GM18520 (cell line): ENCODE results near the gene LTN1.

Source experiments
- ATAC-seq: cut with Tn5 transposase; IDR thresholded peaks from one replicate; pipeline ENCODE4 v1.9.1; 2021; ENCODE audit not compliant: unreplicated experiment

Gene LTN1

DNA sequence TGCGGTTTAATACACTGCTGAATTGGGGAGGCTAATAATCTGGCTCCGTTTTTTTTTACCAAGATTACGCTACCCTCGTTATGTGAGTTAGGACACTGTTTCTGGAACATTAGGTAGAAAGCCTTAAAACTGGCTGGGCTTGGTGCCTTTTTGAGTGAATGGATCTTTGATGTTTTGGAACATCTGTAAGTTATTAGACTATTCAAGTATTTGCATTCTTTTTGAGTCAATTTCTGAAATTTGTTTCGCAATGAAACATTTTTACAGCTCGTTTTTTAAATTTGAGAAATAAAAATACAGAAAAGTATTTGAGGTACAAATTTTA lies 106.9 kb downstream of the LTN1 start:
- ATAC-seq, result no peak

DNA sequence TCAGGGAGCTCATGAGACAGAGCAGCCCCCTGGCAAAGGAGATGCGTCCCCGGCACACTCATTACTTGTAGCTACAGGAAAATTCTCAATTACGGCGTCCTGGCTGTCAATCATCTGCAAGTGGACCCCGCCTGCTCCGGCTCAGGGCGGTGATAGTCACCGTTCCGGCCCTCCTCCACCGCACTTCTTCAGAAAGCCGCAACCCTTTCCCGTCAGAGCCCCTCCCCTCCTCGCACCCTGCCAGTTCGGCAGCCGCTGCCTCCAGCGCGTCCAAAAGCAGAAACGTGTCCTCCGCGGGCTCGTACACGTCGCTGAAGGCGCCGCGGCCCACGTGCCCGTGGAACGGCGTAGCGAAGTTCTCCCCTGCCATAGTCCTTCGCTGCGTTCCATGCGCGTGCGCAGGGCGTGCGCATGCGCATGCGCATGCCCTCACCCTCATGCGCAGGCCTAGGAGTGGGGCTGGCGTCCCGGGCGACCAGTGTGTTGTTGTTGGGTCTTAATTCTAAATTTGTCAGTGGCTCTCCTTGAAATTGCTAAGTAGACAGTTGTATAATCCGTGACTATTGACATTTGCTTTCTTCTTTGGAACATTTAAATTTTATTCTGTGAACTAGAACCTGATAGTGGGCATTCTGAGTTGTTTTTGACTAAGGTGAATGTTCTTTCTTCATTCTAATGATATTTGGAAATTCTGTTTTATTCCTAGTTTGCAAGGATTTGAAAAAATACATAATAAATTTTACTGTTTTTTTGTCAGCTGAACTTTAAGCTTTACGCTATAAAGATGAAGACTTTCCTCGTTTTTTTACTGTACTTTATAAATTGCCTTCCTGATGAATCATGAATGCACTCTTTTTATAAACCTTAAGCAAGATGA lies 107.5 kb downstream of the LTN1 start:
- peak; percentile 95 for ATAC-seq

DNA sequence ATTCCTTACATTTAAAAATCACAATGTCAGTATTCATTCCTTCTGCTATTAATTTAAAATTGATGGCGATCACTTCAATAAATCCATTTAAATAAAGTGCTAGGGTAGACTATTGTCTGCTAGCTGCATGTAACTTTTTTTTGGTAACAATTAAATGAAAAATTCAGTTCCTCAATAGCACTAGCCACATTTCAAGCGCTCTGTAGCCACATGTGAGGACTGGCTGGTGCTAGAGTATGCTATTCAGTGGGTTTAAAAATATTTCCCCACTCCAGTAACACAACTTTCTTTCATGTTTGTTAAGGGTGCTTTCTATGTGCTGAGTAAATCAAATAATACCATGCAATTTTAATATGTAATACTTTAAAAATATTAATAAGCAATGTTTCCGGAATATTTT lies 108.2 kb downstream of the LTN1 start:
- ATAC-seq, result no peak

DNA sequence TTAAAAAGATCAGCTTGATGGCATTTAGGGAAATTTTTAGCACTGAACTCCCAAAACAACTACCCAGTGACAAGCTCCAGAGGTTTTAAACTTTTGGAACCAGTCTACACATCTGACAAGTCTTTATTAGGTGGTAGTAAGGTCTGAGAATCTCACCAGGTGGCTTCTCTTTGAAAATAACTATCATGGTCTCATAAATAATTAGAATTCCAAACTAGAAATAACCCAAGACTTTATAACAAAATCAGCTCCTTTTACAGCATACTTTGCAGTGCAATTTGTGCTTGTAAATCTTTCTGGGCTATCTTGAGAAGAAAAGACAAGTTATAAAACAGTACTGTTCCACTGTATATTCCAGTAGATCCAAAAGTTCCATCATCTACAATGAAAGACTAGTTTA lies 108.7 kb downstream of the LTN1 start:
- ATAC-seq, result no peak

DNA sequence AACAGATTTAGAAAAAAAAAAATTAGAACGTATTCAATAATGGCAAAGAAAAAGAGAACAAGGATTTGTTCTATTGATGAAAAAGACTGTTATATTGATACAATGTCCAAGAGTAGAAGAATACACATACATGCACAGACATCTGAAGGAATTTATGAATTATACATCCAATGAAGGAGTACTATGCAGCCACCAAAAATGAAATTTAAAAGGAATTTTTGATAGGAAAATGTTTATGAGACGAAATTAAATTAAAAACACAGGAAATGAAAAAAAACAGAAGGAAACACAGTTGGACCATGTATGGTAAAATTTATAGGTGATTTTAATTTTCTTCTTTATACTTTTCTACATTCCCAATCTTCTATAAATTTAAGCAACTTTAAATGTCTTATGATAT lies 110.3 kb downstream of the LTN1 start:
- no peak for ATAC-seq
